Keratinocyte (primary cell): ENCODE measurements around the gene SPRING1.

ENCODE experiments used
- EZH2 ChIP-seq: IDR thresholded peaks from one replicate; pipeline ENCODE4 v1.6.1; 2012; ENCODE audit warnings: inconsistent platforms, mild to moderate bottlenecking, low read length, moderate library complexity
- TF ChIP-seq, protein P1 (sequence below), 3 experiments: IDR thresholded peaks in 1 of 3; conservative IDR thresholded peaks in 1 of 3; optimal IDR thresholded peaks in 1 of 3; 2 replicates in 2 of 3; 3 replicates in 1 of 3; pipeline versions ENCODE3 to v1.5.1; 2011; ENCODE audit warnings: low read length in 3 of 3, mild to moderate bottlenecking in 3 of 3, moderate library complexity in 2 of 3, control low read depth in 1 of 3, inconsistent platforms in 1 of 3; ENCODE audit not compliant: insufficient read depth in 2 of 3; ENCODE audit errors: extremely low read depth in 1 of 3

DNA sequence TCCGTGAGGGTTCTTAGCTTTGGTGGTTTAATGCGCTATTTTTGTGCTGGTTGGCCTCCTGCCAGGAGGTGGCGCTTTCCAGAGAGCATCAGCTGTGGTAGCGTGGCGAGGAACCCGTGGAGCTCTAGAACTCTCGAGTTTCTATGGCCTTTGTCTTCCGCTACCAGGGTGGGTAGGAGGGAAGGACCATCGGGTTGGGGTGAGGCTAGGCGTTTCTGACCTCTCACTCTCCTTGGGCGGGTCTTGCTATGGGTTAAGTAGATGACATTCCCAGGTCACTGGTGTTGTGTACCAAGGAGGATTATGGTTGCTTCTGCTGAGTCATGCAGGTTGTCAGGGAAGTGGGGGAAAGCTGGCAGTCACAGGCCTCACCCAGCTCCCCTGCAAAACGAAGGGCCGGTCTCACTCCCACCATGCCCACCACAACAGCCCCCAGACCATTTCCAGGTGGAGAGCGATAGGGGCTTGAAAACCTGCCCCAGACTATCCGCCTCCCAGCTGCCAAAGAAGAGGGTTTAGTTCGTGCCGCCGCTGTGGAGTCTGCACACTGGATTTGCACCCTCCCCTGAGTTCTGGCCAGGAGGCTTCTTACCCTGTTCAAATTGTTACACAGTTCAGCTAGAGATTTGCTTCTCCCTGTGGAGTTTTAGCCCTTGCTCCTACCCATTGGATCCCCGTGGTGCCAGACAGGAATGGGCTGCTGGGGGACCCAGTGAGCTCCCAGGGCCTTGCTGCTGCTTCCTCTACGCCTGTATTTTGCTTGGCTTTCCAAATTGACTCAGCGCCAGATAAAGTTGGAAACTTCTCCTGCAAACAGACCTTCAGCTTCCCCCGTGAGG, 22.1 kb upstream of the SPRING1 start:
- TF ChIP-seq, protein P1, sequence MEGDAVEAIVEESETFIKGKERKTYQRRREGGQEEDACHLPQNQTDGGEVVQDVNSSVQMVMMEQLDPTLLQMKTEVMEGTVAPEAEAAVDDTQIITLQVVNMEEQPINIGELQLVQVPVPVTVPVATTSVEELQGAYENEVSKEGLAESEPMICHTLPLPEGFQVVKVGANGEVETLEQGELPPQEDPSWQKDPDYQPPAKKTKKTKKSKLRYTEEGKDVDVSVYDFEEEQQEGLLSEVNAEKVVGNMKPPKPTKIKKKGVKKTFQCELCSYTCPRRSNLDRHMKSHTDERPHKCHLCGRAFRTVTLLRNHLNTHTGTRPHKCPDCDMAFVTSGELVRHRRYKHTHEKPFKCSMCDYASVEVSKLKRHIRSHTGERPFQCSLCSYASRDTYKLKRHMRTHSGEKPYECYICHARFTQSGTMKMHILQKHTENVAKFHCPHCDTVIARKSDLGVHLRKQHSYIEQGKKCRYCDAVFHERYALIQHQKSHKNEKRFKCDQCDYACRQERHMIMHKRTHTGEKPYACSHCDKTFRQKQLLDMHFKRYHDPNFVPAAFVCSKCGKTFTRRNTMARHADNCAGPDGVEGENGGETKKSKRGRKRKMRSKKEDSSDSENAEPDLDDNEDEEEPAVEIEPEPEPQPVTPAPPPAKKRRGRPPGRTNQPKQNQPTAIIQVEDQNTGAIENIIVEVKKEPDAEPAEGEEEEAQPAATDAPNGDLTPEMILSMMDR (optimal IDR thresholded peaks at IDR 0.05 in 1 of 3, IDR thresholded peaks at IDR 0.05 in 1 of 3, conservative IDR thresholded peaks at IDR 0.05 in 1 of 3; ENCODE audit: extremely low read depth in 1 of 3, insufficient read depth in 2 of 3, low read length in 3 of 3): no peak
- no peak for TF ChIP-seq EZH2
